Hindlimb muscle (tissue), 1 donor: ENCODE data around the gene LTO1. TPM values are rescaled to one million over a fixed set of nuclear protein-coding genes. Genes with fewer than 3 reads are reported as not detected.
"Not testable (repeated sequence)": the region's sequence is repeated elsewhere in the genome, so short reads cannot be mapped to it uniquely, and the experiment has no call there.

Experiments
- DNase-seq: peaks from one replicate; pipeline ENCODE4 v3.0.0-alpha.2; 2013
- polyA plus RNA-seq: library from polyadenylated mRNA; unstranded; fragments of 120-200 nt; gene quantifications from one replicate; pipeline ENCODE4 v1.2.1, GENCODE V29; 2013; ENCODE audit not compliant: insufficient read length

LTO1 gene
- polyA plus RNA-seq, 1 donor, result 19.6 TPM

DNA sequence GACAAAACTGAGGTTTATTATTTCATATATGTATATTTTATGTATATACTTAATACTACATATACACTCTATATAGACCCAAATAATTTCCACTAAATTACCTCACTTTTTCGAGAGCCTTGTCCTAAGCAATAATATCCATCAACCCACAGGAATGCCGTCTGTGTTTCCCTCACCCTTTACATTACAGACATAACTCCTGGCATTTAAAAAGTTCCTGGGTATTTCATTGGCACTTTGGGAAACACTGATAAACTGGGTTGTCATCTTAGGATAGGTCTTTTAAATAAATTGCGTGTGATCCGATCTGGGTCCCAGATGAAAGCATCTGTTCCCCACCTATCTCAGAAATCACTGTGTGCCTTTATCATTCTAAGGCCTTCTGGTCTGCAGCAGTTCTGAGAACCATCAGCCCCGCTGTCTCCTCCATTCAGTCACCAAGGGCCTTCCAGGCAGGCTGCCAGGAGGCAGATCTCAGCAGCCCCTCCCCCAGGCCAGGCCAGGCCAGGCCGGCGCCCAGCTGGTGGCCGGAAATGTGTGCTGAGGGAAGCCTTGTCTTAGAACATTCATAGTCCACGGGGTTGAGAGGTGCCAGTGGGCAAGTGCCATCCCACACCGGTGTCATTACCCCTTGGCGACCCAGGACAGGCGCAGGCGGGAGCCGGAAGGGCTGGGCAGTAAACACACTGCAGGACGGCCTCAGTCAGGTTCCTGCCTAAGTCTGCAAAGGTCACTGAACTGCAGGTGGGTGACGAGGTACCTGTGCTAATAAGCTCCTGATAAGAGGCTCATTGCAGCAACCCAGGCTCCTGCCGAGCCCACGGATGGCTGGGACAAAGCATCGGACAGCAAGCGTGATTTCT is 25.4 kb upstream of the LTO1 start:
- DNase-seq, result peak; percentile 82

DNA sequence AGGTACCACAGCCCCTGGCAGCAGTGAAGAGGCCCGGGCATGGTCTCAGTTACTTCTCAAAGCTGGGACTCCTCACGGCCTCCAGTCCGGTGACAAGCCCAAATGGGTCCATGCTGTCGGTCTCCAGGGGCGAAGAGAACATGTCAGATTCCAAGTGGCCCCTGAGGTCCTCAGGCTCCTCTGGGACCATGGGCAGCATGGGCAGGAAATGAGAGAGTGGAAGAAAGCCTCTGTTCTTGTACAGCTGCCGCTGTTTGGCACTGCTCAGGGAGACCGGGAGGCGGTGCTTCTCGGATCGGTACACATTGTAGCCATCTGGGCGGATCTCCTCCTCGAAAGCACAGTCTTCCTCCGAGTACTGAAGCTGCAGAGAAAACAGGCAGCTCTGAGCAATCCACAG is 24.1 kb upstream of the LTO1 start:
- no peak for DNase-seq

DNA sequence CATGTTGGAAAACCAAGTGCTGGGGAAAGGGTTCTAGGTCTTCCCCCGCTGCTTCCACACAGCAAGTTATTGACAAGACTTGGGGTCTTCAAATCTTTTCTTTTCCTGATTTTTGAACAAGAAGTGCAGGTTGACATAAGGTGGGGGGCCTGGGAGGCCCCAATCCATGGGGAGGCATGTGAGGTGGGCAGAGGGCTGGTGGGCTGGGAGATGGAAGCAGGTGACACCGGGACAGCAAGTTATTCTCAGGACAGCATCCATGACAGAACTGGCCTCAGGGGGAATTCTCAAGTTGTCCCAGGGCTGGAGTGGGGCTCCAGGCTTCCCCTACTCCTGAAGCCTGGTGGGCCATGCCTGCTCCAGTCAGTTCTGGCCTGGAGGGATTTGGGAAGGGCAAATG is 23.2 kb upstream of the LTO1 start:
- DNase-seq, result no peak

DNA sequence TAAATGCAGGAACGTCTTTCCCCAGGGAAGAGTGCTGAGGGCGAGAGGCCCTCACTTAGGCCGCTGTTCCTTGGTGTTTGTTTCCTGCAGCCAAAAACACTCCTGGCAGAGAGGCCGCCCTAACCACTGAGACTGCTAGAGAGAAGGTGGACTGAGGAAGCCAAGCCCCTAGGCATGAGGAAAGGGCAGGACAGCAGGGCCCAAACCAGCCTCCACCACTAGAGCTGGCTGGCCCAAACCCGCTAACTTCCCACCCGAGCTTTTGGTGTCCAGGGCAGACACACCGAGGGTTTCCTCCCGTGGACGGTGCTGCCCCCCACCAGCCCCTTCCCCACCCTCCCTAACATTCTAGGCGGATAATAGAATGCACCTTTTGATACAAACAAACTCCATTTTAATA is 22.7 kb upstream of the LTO1 start:
- no peak for DNase-seq

DNA sequence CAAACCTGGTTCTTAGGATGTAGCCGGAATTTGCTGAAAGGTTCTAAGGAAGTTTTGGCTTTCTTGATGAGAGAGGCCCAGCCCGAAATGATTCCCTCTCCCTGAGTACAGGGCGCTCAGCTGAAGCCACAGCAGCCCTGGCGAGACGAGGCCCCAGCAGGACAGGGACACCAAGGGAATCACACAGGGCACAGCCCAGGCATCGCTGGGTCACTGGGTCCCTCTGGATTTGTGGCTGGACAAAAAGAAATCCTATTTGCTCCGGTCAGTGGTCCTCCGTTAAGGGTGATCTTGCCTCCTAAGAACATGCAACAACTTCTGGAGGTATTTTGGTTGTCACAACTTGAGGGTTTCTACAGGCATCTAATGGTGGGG is 22.3 kb upstream of the LTO1 start:
- DNase-seq, result no peak

DNA sequence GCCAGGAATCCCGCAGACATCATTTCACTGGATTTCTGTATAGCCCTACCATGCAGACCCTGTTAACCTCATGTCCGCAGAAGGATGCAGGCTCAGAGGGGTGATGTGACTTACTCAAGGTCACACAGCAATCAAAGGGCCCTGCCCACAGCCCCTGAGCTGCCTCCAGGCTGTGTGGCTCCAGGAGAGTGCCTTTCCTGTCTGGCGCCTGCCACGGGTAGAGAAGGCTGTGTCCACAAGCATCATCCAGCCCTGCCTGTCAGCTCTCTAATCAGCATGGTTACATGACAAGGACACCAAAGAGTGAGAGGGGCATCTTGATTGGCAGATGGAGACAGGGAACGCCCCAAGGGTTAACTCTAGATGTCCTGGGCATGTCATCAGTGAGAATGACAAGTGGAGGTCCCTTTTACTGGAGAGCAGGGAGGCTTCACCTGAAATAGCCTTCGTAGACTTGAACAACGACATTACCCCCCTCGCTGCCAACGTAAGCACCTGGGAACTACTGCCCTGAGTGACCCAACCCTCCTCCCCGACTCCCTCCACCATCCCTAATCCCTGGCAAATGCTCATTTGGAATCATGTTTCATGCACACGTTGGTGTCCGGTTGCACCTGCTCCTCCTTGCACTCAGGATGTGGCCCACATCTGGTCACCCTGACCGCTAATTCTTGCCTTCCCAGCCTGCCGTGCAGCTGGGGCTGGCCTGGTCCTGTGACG is 21.8 kb upstream of the LTO1 start:
- DNase-seq, result no peak

DNA sequence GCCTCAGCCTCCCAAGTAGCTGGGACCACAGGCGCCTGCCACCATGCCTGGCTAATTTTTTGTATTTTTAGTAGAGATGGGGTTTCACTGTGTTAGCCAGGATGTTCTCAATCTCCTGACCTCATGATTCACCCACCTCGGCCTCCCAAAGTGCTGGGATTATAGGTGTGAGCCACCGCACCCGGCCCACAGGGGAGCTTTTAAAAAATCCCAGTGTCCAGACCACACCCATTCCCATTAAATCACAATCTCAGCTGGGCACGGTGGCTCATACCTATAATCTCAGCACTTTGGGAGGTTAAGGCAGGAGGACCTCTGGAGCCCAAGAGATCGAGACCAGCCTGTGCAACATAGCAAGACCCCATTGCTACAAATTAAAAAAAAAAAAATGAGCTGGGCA is 20.8 kb upstream of the LTO1 start:
- not testable (repeated sequence) for DNase-seq

DNA sequence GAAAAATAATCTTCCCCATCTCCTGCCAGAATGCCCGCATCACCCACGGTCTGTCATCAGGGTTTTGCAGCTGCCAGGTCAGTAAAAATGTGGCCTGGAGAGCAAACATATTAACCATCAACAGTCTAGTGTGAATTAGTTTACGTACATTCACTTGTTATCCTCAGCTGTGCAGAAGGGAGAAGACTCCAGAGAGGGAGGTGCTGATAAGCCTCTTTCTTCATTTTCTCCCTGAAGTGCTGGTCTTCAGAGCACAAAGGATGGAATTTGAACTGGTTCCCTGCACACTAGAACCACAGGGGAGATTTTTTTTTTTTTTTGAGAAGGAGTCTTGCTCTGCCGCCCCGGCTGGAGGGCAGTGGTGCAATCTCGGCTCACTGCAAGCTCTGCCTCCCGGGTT is 20.4 kb upstream of the LTO1 start:
- DNase-seq, result no peak

DNA sequence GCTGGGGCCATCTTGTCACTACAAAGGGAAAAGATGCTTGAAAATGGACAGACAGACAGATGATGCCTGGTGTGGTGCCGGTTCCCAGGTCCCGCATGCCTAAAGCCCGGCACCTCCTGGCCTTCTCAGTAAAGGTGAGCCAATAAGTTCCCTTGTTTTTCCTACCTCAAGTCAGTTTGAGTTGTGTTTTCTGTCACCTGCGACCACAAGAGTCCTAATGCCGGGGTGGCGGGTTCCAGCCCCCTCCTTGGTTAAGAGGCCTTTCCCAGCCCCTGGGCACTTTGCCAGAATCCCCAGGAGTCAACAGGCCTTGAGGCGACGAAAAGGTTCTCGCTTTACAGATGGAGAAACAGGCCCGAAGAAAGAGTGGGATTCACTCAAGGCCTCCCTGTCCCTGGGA is 19.6 kb upstream of the LTO1 start:
- DNase-seq, result no peak

DNA sequence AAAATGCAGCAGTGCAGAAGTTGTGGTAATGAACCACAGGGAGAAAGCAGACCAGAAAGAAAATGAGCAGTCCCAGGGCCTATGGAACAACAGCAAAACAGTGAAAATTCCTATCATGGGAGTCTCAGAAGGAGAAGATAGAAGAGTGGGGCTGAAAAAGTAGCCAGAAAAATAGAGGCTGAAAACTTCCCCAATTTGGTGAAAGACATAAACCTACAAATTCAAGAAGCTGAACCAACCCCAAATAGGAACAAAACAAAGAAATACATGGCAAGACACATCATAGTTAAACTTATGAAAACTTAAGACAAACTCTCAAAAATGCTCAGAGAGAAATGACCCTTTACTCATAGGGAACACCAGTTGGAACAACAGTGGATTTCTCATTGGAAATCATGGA is 17.3 kb upstream of the LTO1 start:
- no peak for DNase-seq

DNA sequence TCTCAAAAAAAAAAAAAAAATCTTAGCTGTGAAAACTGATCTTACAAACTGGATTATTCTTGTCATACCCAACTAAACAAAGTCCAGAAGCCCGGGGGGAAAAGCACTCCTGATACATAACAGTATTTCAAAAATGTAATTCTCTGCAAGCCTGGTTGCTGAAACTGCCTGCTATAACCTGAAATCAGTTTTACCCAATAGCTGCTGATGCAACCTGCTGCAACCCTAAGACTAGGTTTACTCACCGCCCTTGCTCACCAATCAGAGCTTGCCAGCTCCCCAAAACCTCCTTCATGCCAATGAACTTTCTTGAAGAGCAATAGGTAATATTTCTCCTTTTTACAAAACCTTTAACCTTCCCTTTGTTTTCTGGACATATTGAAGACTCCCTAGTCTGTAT is 16.3 kb upstream of the LTO1 start:
- no peak for DNase-seq

DNA sequence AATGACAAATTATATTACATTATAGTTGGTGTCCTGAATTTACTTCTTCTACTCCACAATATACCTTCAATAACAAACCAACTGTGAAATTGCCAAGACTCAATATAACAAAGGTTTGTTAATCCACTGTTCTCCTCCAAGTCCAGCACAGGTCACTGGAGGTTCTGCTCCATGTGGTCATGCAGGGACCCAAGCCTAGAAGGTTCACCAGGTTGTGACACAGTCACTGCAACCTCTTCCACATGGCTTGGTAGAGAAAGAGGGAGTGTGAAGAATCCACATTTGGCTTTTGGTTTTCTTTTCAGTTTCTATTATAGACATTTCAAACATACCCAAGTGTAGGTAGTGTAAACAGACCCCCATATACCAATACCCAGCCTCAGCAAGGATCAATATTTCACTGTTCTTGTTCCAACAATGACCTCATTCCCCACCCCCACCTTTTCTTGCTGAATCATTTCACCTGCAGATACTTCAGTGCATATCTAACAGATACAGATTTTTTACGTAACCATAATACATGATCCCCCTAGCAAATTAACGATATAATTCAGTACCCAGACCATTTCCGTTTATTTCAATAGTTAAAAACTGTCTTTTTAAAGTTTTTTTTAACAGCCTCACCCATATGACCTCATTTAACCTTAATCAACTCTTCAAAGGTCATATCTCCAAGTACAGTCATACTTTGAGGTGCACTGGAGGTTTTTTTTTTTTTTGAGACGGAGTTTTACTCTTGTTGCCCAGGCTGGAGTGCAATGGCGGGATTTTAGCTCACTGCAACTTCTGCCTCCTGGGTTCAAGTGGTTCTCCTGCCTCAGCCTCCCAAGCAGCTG is 14.5 kb upstream of the LTO1 start:
- DNase-seq, result no peak

DNA sequence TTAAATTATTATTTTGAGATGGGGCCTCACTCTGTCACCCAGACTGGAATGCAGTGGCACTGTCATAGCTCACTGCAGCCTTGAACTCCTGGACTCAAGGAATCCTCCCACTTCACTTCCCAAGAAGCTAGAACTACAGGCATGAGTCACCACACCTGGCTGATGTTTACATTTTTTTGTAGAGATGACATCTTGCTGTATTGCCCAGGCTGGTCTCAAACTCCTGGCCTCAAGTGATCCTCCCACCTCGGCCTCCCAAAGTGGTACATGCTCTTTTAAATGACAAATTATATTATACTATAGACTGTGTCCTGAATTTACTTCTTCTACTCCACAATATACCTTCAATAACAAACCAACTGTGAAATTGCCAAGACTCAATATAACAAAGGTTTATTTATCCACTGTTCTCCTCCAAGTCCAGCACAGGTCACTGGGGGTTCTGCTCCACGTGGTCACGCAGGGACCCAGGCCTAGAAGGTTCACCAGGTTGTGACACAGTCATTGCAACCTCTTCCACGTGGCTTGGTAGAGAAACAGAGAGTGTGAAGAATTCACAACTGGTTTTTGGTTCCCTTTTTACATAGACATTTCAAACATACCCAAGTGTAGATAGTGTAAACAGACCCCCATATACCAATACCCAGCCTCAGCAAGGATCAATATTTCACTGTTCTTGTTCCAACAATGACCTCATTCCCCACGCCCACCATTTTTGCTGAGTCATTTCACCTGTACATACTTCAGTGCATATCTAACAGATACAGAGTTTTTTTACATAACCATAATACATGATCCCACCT is 13.0 kb upstream of the LTO1 start:
- not testable (repeated sequence) for DNase-seq

DNA sequence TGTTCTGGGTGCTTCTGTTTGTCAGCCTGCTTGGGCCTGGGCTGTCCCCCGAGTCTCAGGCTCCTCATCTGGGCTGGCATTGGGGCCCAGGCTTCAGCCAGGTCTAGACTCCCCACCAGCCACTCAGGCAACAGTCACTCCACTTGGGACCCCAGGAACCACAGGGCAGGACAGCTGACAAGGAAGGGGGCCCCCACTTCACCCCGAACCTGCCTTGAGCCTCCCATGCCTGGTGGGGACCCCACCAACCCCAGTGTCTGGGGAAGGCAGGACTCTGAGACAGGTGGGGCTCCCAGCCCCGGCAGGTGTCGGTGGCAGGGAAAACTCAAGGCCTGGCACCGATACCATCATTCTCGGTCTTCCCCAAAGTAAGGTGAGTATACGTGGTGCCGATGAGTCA is 11.7 kb upstream of the LTO1 start:
- no peak for DNase-seq

DNA sequence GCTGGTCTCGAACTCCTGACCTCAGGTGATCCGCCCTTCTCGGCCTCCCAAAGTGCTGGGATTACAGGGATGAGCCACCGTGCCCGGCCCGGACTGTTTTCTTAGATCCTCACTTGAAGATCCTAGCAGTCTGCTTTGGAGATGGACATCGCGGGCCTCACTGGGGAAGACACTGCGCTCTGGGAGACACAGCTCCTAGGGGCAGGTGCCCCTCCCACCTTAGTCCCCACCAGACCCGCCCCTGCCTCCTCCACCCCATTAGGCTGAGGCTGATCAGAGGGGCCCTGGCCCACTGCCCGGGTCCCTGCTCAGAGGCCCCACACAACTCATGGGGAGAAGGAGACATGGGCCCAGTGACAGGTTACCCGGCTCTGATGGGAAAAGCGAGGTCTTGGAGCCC is 11.3 kb upstream of the LTO1 start:
- no peak for DNase-seq

DNA sequence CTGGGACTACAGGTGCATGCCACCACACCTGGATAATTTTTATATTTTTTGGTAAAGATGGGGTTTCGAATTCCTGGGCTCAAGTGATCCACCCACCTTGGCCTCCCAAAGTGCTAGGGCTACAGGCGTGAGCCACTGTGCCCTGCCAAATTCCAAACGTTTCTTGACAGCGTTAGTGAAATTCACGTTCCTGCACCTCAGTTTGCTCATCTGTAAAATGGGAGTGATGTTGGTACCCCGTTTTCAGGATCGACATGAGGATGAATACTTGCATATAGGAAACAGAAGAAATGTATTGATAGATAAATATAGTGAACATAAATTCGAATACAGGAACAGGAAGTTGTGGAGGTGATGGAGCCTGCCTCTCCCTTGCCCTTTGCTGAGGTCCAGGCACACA is 10.2 kb upstream of the LTO1 start:
- DNase-seq, result no peak

DNA sequence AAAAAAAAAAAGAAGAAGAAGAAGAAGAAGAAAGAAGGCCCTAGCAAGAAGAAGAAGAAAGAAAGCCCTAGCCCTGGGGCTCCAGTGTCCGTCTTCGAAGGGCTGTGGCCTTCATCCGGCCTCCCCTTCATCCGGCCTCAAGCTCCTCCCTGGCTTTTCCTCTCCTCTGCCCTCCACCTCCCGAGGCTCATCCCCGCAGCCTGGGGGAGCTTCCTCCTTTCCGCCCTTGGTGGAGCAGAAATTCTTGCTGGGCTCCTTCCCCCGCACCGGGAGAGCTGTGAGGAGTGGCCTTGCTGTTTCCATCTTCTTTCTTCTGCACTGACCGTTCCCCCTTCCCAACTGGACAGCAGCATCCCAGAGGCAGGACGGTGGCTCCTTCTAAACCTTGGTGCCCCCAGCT is 9.5 kb upstream of the LTO1 start:
- no peak for DNase-seq

DNA sequence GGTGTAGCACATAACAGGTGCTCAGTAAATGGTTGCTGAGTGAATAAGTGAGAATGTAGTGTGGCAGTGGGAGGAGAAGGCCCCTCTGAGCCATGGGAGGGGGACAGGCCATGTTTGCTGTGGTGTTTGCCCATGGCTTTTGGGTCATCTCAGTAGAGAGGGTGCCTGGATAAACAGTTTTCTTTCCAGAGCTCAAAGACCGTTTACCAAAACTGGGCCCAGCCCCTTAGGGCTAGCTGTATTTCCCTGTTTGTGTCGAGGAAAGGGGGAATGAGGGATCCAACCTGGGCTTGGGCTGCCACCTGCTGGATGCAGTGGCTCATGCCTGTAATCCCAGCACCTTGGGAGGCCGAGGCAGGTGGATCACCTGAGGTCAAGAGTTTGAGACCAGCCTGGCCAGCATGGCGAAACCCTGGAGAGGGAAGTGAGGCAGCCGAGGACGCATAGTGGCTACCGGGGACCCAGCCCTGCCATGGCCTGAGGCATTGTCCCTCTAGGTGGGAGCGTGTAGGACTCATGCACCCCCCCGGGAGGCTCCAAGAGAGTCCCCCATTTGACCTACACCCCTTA is 8.7 kb upstream of the LTO1 start:
- no peak for DNase-seq

DNA sequence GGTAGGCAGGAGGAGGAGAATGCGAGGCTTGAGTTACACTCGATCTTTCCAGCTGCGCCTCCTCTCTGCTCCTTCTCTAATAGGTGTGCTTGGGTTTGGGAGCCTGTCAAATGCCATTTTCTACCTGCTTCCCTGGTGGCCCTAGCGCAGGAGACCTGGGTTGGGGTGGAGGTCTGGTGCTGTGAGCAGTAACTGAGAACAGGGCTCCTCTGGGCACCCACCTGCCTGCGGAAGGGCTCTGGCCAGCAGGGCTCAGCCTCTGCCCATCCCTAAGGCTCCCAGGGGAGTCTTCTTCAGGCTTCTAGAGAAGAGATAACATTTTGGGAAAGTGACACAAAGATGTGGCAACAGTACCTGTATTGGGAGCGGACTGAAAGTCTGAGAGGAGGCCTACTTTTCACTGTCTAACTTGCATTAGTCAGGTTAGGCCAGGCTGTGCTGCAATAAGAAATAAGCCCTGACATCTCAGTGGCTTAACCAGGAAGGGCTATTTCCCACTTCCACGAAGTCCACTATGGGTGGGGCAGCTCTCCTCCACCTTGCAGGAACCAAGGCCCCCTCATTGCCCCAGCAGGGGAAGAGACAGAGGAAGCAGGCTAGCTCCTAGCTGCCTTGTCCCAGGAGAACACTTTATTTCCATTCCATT is 7.7 kb upstream of the LTO1 start:
- no peak for DNase-seq

DNA sequence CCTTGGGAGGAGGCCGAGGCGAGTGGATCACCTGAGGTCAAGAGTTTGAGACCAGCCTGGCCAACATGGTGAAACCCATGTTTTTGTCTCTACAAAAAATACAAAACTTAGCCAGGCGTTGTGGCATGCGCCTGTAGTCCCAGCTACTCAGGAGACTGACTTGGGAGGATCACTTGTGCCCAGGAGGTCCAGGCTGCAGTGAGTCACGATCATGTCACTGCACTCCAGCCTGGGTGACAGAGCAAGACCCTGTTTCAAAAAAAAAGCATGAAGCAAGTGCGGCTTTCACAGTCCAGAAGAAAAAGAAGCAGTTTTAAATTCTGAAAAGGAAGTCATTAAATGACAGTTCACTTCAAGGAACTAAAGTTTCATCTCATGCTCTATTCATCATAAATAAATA is 7.1 kb upstream of the LTO1 start:
- DNase-seq, result no peak

DNA sequence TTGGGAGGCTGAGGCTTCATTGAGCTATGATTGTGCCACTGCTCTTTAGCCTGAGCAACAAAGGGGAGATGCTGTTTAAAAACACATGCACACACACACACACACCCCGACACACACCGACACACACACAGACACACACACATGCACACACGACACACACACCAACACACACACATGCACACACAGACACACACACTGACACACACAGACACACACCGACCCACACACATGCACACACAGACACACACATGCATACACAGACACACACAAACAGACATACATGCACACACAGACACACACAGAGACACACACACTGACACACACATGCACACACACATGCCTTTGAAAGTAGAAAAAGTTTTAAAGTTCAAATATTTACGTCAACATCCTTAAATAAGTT is 5.5 kb upstream of the LTO1 start:
- DNase-seq, result no peak

DNA sequence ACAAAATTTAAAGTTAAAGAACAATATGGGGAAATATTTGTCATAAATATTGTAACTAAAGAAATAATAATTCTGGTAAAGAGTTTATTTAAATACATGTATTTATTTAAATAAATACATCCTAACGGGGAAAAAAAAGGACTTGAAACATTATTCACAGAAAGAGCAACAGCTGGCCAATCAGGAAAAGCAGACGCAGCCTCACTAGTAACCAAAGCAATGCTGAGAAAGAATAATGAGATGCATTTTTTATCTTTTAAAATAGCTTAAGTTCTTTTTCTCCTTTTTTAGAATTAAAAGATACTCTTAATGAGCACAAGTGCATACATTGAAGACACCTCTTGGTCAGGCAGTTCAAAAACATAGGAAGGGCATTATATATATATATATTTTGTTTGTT is 2.6 kb upstream of the LTO1 start:
- no peak for DNase-seq
